K562 (cell line): ENCODE results near the gene CCDC85A.

Experiments
- CEBPB ChIP-seq: fragments of 450-650 bp; IDR thresholded peaks from 2 replicates; pipeline ENCODE4 v1.6.1; 2016; ENCODE audit warnings: missing genetic modification characterization, missing compliant biosample characterization
- HDGF ChIP-seq: fragments of 450-650 bp; IDR thresholded peaks from 2 replicates; pipeline ENCODE4 v1.6.1; 2016
- MAFF ChIP-seq: IDR thresholded peaks from 2 replicates; pipeline ENCODE4 v1.6.1; 2012; ENCODE audit warnings: low read length, improper control_type of control experiment
- PML ChIP-seq: IDR thresholded peaks from 2 replicates; pipeline ENCODE4 v1.6.1; 2012; ENCODE audit warnings: low read length, inconsistent platforms
- SPI1 ChIP-seq: IDR thresholded peaks from 2 replicates; pipeline ENCODE4 v1.6.1; 2011; ENCODE audit warnings: low read depth, low read length, control low read depth, borderline replicate concordance
- TF ChIP-seq, protein P1 (sequence below), 3 experiments: IDR thresholded peaks in 2 of 3; conservative IDR thresholded peaks in 1 of 3; 2 replicates each; pipeline ENCODE4 v1.5.1; 2011 to 2012; ENCODE audit warnings: low read length in 3 of 3, mild to moderate bottlenecking in 3 of 3, control low read depth in 2 of 3, improper control_type of control experiment in 1 of 3, inconsistent platforms in 1 of 3, low read depth in 1 of 3, mixed read lengths in 1 of 3, moderate library complexity in 1 of 3; ENCODE audit not compliant: insufficient read depth in 2 of 3

DNA sequence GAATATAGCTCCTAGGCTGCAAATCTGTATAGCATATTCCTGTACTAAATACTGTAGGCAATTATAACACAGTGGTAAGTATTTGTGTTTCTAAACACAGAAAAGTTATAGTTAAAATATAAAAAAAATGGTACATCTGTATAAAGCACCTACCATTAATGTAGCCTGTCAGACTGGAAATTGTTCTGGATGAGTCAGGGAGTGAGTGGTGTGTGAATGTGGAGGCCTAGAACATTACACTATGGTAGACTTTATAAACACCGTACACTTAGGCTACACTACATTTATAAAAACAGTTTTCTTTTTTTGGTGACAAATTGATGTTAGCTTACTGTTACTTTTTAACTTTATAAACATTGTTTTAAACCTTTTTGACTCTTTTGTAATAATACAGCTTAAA is 226.3 kb downstream of the CCDC85A start:
- TF ChIP-seq MAFF: no peak
- no peak for TF ChIP-seq HDGF
- TF ChIP-seq PML: no peak
- TF ChIP-seq, protein P1, sequence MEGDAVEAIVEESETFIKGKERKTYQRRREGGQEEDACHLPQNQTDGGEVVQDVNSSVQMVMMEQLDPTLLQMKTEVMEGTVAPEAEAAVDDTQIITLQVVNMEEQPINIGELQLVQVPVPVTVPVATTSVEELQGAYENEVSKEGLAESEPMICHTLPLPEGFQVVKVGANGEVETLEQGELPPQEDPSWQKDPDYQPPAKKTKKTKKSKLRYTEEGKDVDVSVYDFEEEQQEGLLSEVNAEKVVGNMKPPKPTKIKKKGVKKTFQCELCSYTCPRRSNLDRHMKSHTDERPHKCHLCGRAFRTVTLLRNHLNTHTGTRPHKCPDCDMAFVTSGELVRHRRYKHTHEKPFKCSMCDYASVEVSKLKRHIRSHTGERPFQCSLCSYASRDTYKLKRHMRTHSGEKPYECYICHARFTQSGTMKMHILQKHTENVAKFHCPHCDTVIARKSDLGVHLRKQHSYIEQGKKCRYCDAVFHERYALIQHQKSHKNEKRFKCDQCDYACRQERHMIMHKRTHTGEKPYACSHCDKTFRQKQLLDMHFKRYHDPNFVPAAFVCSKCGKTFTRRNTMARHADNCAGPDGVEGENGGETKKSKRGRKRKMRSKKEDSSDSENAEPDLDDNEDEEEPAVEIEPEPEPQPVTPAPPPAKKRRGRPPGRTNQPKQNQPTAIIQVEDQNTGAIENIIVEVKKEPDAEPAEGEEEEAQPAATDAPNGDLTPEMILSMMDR (IDR thresholded peaks at IDR 0.05 in 2 of 3, conservative IDR thresholded peaks at IDR 0.05 in 1 of 3; ENCODE audit: insufficient read depth in 2 of 3, low read depth in 1 of 3, low read length in 3 of 3): no peak
- no peak for TF ChIP-seq SPI1
- no peak for TF ChIP-seq CEBPB (tag)
